Limb (tissue), 2 donors: ENCODE measurements around the gene AP3D1.
A peak's percentile ranks its signal among the peaks of the same experiment; 100 is the strongest.

Experiments used
- DNase-seq, 2 donors: peaks; one replicate each; pipeline ENCODE4 v3.0.0-alpha.2; 2016; ENCODE audit errors: extremely low spot score in 2 of 2

AP3D1 gene

DNA sequence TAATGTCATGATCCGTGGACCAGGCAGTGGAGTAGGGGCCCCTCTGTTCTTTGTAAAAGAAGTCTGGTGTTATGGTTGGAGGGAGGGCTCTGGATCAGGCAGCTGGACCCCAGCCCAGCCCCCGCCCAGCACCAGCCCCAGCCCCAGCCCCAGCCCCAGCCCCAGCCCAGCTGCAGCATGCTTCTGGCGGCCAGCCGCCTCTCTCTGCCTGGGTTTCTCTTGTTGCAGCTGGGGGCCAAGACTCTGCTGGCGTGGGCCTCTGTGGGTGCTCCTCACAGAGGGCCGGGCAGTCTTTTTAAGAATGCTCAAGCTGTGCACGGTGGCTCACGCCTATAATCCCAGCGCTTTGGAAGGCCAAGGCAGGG, 30.2 kb upstream of the AP3D1 start:
- peak; percentile 61 to 62 for DNase-seq

DNA sequence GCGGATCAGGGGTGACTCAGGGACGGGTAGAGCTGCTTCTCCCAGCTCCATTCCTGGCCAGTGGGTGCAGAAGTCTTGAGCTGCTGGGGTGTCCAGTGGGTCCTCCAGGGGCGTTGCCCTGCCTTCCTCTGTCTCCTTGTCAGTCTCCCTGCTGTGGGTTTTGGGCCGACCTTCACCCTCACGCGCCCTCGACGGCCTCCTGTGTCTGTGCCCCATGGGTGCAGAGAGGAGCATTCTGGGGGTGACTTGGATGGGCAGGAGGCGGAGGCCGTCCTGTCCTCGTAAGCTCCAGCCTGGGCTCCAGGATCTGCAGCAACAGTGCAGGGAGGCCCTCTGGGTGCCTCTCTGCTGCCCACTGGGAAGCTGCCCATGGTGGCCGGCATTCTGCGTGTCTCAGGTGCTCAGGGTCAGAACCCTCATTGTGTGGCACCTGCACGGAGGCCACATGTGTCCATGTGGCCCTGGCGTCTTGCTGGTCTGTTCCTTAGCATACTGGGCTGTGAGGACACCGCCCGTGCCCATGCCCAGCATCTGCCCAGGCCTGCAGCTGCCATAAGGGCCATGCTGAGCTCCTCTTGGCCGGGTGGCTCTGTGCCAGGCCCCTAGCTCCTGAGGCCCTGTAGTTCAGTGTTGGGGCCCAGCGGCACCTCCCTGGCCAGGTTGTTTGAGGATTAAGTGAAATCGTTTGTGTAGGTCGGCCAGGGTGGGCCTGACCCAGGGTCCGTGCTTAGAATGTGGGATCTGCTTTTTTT, 29.7 kb upstream of the AP3D1 start:
- DNase-seq: no peak

DNA sequence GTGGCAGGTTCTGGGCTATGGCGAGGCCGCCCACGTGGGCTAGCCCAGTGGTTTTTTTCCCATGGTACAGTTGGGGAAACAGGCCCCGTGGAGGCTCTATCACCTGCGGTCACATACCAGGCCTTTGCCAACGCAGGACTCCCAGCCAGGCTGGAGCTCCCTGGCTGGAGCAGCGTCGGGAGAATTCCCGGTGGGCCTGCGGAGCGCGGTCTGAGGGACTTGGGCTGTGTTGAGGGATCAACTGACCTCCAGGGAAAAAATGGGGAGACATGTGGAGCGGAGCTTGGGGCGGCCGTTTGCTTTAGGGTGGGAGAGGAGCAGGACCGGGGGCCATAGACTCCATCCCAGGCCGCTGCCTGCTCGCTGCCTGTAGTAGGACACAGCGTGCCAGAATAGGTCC, 28.7 kb upstream of the AP3D1 start:
- DNase-seq: no peak

DNA sequence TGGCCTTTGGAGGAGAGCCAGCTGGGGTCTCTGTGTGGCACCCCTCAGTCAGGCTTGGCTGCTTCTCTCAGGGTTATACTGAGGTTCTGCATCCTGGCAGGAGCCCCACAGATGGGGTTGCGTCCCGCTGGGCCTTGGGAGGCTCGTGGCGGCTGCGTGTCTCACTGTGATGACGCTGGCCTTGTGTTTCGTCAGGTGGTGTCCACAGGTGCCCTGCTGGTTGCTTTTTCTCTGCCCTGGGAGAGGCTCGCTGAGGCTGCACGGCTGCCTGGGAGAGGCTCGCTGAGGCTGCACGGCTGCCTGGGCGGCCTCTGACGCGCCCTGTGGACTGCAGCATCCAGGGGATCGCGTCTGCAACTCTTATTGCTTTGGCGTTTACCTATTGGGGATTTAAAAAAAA, 27.7 kb upstream of the AP3D1 start:
- no peak for DNase-seq

DNA sequence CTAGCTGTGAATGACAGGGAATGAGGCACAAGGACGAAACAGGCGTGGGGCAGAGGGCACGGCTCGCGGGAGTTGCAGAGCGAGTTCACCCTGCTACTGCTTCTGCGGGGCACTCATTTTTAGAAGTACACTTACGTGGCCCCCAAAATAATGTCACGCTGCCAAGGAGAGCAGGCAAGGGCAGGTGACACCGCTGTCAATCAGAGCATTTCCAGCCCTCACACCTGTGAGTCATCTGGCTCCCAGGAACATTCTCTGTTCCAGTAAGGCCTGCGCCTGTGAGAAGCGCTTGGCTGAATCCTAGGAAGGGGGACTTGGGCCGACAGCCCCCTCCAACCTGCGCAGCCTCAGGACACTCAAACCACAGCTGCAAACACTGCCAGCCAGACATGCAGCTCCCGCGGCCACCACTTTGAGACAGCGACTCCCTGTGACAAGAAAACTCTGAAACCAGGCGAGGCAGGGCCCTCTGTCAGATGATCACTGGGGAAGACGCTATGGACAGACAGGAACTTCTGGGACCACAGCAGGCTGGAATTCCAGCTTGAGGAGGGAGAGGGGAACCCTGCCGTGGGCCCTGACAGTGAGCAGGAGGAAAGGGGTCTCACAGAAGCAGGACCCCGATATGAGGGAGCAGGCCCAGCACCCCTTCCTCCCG, 25.1 kb upstream of the AP3D1 start:
- no peak for DNase-seq

DNA sequence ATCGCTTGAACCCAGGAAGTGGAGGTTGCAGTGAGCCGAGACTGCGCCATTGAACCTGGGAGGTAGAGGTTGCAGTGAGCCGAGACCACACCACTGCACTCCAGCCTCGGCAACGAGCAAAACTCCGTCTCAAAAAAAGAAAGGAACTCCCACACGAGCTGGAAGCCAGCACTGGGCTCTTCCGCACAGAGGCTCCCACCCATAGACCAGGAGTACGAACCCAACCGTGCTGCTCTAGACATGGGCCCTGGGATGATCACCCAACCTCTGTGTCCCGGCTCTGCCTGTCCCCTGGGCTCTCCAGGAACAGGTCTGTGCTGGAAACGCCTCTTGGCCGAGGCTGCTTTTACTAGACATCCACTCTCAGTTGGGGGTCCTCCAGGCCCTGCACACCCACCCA, 24.4 kb upstream of the AP3D1 start:
- DNase-seq: no peak

DNA sequence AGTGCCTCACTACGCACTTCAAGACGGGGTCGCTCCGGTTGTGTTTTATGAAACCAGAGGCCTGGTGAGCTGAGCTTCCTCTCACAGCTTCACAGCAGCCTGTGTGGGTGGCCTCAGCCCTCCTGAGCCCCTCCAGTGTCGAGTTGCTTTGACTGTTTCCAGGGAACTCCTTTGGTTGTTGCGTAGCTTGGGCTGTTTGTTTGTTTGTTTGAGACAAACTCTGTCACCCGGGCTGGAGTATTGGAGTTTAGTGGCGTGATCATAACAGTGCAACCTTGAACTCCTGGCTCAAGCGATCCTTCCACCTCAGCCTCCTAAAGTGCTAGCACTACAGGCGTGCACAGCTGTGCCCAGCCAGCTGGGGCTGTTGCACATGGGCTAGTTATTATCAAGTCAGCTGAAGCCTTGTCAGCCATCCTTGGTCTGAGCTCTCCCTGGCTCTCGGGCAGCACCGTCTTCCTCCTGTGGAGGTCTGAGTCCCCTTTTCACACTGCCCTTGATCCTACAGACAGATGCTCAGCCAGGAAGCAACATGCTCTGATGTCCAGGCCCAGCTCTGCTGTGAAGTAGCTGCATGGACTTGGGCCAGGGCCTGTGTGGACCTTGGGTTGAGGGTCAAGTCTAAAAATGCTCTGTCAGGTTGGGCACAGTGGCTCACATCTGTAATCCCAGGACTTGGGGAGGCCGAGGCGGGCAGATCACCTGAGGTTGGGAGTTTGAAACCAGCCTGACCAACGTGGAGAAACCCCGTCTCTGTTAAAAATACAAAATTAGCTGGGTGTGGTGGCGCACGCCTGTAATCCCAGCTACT, 22.6 kb upstream of the AP3D1 start:
- no peak for DNase-seq

DNA sequence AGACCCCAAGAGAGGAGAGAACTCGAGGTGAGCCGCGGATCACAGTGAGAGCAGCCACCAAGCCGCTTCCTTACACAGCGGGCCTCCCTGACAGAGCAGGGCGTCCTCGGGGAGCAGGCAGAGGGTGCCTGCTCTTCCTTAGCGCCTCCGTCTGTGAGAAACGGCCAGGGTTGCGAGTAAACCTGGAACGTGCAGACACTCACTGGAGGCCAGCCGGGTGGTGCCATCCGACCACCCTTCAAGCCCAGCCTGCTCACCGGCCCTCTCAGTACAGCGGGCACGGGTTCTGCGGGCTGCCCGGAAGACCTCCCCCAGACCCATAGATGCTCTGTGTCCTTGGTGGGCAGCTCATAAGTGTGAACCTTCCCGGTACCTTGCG, 22.0 kb upstream of the AP3D1 start:
- DNase-seq: no peak

DNA sequence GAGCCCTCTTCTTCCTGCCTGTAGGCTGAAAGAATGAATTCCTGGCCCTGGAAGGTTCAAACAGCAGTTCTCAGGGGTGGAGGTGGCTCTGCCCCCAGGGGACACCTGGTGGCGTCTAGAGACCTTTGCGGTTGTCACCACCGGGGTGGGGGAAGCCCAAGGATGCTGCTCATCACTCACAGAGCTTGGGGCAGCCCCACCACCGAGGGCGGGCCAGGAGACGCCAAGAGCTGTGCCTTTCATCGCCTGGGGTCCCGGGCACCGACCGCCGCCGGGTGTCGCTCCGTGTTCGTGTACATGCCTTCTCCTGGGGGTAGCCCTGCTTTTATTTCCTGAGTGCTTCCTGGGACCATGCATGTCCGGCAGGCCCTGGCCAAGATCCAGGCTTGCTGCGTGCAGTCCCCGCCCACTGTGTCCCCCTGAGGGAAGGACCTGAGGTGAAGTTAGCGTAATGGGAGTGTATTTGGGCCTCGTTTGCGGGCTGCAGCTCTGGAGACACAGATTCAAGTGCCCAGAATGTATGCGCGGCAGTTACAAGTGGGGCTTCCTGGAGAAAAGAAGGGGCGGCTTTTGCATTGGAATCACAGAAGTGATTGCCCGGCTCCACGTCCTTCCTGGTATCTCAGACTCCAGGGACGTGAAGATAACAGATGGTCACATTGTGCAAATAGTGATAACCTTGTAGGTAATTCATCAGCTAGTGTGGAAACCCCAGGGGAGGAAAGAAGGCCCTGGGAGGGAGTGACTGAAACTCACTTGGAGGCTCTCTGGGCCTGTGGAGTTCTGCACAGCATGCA, 20.2 kb upstream of the AP3D1 start:
- no peak for DNase-seq

DNA sequence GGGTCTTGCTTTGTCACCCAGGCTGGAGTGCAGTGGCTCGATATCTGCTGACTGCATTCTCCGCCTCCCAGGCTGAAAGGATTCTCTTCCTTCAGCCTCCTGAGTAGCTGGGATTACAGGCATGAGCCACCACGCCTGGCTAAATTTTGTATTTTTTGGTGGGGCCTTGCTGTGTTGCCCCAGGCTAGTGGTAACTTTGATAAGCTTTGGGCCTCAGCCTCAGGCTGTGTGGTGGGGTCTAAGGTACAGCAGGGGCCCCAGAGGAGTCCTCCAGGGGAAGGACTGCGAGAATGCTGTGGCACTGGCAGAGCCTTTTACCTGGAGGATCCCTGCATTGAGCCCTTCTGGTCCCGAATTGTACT, 19.6 kb upstream of the AP3D1 start:
- DNase-seq: no peak

DNA sequence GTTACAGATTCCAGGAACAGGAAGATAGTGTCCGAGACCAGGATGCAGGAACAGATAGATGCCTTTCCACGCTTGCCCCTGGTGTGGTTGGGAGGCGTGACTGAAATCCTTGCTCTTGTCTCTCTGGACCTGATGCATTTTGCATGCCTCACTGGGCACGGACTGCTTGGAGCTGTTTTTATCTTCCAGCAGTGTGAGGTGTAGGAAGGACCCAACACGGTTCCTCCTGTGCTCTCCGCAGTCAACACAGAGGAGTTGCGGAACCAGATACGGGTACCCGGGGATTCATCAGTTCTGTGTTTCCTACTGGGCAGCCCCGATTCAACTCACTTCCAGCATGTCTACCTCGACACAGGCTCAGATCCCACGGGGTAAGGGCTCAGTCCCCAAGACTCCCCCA, 18.9 kb upstream of the AP3D1 start:
- no peak for DNase-seq

DNA sequence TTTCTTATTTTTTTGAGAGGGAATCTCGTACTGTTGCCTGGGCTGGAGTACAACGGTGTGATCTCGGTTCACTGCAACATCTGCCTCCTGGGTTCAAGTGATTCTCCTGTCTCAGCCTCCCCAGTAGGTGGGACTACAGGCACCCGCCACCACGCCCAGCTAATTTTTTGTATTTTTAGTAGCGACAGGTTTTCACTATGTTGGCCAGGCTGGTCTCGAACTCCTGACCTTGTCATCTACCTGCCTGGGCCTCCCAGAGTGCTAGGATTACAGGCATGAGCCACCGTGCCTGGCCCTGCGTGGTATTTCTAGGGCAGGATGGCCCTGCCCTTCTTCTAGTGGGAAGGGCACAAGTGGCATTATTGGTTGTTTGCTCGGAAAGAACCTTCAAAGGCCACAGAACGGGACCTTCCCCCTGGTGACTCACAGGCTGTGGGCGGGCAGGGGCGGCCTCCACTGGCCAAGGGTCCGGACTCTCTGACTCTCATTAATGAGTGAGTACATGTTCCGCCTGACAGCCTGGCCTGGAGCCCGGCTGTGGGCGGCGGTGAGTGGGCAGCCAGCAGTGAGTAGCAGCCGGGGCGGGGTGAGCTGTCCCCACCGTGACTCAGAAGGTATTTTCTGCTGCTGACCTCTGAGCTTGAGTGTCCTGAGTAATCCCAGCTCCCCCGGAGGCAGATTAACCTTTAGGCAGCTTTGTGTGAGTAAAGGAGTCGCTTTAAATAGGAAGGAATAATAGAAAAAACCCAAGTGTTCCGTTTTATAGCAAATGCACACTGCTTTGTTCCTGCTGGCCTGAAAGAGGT, 17.5 kb upstream of the AP3D1 start:
- peak; percentile 66 to 70 for DNase-seq

DNA sequence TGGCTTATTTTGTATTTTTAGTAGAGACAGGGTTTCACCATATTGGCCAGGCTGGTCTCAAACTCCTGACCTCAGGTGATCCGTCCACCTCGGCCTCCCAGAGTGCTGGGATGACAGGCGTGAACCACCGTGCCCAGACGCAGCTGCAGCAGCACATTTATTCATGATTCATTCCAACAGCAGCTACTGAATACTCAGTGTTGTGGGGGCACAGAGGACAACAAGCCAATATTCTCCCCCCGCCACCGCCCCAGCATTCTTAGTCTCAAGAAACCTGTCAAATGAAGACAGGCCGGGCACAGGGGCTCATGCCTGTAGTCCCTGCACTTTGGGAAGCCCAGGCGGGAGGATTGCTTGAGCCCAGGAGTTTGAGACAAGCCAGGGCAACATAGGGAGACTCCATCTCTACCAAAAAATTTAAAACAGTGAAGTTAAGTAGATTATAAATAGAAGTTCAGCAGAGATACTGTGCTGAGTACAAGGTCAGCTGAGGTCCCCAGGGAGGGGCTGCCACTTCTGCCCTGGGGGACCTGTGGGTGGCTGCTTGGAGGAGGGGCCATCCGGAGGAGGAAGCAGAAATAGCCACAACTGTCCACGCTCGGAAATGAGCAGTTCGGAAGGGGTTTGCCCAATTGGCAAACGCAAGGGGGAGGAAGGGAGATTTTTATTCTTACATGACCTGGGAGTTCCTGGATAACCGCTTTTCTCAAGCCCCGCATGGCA, 16.7 kb upstream of the AP3D1 start:
- no peak for DNase-seq

DNA sequence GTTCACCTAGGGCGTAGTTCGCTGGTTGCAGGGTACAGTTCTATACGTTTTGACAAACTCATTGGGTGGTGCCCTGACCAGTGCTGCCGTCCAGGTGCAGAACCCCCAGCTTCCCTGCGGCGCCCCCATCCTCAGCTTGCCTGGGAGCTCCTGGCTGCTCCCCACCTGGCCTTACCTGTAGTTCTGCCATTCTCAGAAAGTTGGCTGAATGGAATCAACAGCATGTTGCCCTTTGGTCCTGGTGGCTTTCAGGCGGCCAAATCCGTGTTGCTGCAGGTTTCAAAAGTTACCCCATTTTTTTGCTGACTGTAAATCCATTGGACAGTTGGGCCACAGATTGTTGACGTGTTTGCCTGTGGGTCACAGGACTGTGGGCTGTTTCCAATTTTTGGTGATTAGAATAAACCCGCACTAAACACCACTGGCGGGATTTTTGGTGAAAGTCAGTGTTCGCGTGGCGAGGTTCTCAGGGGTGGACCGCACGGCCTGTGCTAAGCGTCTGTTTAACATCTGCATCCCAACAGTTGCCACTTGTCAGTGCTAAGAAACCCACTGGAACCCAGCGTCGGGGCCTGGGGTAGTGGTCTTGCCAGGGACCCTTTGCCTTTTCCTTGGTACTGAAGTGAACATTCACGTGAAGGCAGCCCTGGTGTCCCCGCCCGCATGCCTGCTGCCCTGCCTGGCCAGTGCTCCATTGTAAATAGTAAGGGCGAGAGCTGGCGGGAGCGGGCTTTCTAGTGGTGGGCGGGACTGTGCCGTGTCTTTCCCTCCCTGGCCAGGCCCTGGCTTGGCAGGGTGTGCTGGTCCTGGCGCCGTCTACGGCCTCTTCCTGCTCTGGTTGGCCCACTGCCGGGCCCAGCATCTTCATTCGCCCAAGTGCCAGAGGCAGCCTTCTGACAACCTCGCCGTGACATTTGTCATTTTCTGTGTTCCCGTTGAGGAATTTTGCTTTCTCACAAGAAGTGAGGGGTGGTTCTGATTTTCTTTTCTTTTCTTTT, 15.7 kb upstream of the AP3D1 start:
- DNase-seq: no peak

DNA sequence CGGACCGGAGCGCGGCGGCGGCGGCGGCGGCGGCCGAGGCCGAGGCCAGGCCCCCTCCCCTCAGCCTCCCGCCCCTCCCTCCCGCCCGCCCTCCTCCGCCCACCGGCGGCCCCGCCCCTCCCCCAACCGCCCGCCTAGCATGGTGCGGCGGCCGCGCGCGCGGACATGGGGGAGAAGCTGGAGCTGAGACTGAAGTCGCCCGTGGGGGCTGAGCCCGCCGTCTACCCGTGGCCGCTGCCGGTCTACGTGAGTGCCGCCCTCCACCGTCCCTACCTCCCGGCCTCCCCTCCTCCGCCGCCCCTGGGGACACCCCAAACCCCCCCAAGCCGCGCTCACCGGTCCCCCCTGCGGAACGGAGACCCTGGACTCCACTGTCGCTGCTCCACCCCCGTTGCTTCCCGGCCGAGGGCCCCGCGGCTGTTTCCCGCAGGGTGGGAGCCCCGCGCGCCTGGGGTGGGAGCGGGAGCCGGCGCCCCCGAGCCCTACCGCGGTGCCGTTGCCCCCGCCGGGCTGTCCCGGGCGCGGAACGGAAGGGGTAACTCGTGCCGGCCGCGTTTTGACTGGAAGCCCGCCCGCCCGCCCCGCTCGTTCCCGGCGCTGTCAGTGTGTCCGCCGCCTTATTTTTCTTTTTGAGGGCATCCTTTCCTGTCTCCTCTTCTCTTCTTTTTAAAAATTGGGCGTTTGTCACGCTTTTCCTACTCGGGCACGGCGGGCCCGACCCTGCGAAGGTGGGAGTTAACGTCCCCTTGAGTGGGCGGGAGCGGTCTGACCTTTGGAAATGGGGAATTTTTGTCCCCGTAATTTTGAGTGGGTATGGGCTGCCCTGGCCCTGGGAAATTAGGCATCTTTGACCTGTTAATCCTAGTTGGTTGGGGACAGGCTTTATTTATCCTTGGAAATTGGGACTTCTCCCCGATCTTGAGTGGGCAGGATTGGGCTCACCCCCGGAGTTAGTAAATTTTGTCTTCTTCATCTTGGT, 12.9 kb upstream of the AP3D1 start:
- DNase-seq: no peak

DNA sequence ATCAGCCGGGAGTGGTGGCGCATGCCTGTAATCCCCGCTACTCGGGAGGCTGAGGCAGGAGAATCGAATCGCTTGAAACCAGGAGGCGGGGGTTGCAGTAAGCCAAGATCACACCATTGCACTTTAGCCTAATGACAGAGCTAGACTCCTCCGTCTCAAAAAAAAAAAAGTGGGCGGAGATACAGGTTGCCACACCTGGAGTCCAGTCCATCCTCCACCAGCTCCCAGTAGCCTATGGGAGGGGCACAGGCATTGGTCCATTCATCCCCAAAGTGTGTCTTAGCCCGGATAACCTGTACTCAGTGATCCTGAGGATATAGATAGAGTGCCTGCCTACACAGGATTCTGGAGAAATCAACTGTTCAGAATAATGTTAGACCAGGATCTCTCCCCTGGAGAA, 9.0 kb upstream of the AP3D1 start:
- DNase-seq: no peak

DNA sequence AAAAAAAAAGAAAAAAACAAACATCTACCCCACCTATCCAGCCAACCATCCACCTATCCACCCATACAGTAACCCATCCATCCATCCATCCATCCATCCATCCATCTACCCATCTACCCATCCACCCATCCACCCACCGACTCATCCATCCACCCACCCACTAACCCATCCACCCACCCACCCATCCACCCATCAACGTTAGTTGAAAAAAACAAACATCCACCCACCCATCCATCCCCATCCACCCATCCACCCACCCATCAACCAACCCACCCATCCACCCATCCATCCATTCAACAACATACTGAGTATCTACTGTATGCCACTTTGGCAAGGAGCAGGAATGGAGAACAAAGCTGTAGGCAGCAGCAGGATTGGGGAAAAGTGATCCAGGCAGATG, 6.1 kb upstream of the AP3D1 start:
- DNase-seq: no peak

DNA sequence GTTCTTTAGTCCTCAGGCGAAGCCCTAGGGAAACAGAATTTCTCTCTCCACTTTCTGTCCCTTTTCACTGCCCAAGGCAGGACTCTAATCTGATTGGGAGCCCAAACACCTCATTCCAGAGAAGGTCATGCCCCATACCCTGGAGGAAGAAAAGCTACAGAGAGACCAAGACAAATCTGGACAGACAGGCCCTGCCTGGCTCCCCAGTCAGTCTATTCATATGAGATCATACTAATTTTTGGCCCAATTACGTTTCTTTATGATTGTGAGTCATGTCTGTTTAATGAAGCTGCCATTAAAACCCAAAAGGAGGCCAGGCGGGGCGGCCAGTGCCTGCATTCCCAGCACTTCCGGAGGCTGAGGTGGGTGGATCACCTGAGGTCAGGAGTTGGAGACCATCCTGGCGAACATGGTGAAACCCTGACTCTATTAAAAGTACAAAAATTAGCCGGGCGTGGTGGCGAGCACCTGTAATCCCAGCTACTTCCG, 3.3 kb upstream of the AP3D1 start:
- DNase-seq: peak in 1 of 2 donors; percentile 21
